HG02885 (cell line): ENCODE measurements around the gene TAMALIN.

Source experiments
- ATAC-seq: cut with Tn5 transposase; IDR thresholded peaks from one replicate; pipeline ENCODE4 v1.9.1; 2021; ENCODE audit warnings: mild to moderate bottlenecking; ENCODE audit not compliant: unreplicated experiment, poor library complexity

Gene TAMALIN

DNA sequence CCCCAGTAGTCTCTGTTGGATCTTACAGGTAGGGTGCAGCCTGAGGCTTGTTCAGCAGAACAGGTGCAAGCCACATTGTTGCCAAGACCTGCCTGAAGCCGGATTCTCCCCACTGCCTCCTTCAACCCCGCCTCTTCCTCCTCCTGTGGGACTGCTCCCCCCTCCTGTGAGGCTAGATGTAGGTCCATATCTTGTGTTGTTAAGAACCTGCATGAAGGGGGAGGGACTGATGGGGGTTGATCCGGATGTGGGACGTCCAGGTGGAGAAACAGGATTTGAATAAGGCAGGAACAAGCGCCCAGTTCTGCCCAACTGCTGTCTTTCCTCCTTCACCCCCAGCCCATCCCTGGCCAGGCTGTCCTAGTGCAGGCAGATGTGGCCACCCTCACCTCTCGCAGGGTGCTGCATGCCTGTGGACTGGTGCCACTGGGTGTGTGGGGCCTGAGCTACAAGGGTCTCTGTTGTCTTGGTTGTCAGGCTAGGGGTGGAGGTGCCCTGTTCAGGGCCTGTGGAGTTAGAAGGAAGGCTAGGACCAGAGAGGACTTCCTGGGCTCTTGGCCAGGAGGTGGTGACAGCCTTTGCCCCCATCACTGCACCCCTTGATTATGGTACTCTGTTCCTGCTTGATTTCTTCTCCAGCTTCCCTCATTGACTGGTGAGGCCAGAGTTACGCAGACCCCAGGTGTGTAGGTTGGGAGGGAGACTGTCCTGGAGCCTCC, 45.9 kb downstream of the TAMALIN start:
- ATAC-seq: no peak

DNA sequence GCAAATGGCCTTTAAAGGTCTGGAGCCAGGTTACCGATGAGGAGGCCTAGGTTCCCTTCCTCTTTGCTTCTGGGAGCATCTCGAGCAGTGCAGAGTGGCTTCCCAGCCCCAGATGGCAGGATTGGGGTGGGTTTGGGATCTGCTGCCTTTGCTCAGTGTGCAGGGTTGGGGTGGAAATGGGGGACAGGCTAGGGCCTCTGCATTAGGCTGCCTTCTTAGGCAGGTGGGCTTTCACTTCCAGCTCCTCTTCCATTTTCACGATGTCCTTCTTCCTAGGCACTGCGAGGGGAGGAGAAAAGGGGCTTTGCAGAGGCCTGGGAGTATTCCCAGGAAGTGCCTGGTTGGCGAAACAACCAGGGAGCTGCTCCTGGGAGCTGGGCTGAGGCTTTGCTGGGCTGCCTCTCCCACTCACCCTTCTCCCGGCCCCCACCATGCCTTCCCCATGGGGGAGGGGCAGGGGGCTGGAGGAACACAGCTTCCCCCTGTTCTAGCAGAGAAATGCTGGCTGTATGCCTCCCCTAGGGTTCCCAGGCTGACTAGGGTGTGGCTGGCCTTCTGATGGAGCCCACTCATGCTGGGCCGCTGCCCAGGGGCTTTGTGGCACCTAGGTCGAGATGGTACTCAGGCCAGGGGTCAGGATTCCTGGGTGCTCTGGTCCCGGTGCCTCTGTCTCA, 46.9 kb downstream of the TAMALIN start:
- ATAC-seq: no peak

DNA sequence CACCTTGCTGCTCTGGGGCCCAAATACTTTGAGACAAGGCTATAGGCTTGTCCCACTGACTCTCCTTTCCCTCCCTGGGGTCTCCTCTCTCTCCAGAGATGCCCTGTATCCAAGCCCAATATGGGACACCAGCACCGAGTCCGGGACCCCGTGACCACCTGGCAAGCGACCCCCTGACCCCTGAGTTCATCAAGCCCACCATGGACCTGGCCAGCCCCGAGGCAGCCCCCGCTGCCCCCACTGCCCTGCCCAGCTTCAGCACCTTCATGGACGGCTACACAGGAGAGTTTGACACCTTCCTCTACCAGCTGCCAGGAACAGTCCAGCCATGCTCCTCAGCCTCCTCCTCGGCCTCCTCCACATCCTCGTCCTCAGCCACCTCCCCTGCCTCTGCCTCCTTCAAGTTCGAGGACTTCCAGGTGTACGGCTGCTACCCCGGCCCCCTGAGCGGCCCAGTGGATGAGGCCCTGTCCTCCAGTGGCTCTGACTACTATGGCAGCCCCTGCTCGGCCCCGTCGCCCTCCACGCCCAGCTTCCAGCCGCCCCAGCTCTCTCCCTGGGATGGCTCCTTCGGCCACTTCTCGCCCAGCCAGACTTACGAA, 47.6 kb downstream of the TAMALIN start:
- ATAC-seq: no peak

DNA sequence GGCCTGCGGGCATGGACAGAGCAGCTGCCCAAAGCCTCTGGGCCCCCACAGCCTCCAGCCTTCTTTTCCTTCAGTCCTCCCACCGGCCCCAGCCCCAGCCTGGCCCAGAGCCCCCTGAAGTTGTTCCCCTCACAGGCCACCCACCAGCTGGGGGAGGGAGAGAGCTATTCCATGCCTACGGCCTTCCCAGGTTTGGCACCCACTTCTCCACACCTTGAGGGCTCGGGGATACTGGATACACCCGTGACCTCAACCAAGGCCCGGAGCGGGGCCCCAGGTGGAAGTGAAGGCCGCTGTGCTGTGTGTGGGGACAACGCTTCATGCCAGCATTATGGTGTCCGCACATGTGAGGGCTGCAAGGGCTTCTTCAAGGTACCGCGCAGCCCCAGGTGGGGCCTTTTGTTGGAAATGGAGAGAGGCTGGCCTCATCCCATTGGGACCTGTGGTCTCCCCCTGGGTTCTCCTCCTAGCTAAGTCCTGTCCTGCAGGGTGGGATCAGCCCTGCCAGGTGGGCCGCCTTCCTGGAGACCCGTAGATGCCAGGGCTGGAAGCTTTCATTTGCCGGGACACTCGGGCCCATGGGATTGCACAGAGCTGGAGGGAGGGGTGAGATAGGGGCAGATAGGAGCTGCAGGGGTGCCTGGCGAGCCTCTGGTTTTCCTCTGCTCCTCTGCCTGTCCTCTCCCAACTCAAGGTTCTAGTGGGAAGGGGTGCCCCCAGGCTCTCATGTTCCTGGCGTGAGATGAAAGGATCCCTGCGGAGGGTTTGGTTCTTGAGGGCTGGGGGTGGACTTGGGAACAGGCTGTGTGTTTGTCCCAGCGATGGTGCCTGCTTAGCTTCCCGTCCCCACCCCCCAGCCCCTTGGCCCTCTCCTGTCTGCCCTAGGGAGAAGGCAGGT, 48.3 kb downstream of the TAMALIN start:
- no peak for ATAC-seq

DNA sequence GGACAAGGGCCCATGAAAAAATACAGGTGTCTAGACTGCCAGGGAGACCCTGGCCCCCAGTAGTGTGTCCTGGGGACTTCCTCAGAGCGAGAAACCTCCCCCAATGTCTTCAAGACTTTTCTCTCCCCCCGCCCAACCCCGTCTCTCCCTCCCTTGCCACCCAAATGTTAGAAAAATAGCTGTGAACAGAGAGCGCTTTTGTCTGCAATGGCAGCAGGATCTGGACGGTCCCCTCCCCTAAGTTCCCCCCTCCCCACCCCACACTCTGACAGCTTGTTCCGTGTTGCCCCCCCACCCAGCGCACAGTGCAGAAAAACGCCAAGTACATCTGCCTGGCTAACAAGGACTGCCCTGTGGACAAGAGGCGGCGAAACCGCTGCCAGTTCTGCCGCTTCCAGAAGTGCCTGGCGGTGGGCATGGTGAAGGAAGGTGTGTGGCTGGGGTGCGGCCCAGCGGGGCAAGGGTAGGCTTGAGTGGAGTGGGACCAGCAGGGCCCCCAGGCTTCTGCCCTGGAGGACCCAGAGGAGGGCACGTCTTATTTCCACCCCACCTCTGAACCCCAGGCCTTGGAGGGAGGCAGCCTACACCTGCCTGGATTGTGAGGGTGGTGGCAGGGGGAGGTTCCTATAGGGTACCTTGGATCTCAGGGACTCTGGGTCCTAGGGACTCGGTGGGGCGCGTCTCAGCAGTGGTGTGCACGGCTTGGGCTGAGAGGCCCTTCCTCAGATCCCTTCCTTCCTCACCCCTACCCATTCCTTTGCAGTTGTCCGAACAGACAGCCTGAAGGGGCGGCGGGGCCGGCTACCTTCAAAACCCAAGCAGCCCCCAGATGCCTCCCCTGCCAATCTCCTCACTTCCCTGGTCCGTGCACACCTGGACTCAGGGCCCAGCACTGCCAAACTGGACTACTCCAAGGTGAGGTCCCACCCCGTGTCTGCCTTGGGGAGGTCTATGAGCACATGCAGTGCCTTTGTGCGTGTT, 49.3 kb downstream of the TAMALIN start:
- no peak for ATAC-seq

DNA sequence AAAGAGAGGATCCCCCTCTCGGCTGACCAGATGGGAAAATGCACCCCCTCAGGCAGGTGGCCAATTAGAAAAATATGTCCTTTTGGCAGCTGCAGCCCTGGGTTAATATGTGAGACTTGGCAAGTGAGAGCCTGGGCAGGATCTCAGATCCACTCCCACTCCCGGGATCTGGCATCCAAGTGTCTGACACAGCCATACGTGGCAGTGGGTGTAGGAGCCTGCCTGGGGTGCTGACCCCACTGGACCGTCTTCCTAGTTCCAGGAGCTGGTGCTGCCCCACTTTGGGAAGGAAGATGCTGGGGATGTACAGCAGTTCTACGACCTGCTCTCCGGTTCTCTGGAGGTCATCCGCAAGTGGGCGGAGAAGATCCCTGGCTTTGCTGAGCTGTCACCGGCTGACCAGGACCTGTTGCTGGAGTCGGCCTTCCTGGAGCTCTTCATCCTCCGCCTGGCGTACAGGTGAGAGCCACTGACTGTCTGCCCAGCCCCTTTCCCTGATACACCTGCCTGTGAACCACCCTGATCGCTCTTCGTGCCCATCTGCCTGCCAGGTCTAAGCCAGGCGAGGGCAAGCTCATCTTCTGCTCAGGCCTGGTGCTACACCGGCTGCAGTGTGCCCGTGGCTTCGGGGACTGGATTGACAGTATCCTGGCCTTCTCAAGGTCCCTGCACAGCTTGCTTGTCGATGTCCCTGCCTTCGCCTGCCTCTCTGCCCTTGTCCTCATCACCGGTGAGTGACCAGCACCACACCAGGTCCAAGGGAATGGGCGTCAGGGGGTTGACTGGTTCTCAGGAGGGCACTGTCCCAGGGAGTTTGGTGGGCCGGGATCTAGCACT, 50.3 kb downstream of the TAMALIN start:
- no peak for ATAC-seq

DNA sequence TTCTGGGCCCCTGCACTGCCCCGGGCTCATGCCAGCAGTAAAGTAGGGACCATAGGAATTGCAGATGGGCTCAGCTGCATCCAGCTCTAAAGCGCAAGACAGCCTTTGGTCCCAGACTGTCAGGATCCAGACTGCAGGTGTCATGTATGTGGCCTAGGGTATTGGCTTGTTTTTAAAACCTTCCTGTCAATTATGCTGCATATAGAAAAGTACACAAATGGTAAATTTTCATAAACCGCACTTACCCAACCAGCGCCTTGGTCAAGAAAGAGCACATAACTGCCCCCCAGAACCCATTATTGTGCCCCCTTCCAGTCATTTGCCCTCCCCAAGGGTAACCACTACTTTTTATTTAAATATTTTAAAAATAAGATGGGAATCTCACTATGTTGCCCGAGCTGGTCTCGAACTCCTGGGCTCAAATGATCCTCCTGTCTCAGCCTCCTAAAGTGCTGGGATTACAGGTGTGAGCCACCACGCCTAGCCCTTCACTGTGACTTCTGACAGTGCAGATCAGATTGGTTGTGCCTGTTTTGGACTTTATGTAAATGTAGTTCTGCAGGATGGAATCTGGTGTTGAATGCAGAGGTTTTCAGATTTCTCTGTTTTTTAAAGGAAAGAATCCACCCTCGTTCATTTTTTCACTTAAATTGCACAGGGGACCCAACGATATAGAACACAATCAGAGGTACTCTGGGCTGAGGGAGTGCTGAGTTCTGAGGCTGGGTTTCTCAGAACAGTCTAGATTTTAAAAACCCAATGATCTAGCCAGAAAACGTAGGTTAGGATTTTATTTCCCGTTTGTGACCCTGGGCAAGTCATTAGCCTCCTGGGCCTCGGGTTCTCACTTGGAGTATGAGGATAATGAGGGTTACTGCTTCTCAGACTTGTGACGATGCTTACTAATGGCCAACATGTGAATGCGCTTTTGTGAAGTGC, 51.2 kb downstream of the TAMALIN start:
- ATAC-seq: no peak

DNA sequence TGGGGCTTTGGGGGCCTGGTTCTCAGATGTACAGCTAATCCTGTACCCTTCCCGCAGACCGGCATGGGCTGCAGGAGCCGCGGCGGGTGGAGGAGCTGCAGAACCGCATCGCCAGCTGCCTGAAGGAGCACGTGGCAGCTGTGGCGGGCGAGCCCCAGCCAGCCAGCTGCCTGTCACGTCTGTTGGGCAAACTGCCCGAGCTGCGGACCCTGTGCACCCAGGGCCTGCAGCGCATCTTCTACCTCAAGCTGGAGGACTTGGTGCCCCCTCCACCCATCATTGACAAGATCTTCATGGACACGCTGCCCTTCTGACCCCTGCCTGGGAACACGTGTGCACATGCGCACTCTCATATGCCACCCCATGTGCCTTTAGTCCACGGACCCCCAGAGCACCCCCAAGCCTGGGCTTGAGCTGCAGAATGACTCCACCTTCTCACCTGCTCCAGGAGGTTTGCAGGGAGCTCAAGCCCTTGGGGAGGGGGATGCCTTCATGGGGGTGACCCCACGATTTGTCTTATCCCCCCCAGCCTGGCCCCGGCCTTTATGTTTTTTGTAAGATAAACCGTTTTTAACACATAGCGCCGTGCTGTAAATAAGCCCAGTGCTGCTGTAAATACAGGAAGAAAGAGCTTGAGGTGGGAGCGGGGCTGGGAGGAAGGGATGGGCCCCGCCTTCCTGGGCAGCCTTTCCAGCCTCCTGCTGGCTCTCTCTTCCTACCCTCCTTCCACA, 52.0 kb downstream of the TAMALIN start:
- ATAC-seq: no peak

DNA sequence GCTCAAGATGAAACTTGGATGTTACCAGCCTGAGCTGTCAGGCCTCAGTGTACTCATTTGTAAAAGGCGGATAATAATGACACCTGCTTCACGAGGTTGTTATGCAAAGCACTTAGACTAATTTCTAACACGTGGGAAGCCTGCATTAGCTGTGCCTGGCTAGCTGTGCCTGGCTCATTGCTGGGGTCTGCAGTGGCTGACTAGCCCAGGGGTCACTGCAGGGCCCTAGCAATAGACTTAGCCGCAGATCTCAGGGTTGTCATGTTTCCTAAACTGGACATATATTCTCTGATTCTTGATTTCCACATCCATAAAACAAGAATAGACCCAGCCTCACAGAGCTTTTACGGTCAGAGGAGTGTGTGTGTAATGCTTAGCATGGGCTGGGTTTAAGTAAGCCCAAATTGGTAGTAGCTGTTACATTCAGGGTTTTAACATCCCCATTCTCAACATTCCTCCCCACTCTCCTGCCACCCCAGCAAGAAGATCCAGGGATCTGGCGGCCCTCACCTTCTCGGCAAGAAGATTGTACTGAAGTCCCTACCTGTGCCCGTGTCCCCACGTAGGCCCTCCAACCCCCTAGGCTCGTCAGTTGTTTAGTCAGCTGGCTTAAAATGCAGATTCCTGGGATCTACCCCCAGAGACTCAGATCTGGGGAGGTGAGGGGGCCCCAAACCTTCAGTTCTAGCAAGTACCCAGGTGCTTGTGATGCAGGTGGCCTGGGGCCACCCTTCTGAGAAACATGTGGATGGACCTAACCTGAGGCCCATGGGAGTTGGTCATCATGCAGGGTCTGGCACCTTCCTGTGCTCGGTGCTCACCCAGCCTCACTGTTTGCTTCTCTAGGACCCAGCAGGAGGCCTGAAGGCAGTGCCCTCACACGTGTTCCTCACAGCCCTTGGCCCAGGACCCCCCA, 53.1 kb downstream of the TAMALIN start:
- ATAC-seq: no peak

DNA sequence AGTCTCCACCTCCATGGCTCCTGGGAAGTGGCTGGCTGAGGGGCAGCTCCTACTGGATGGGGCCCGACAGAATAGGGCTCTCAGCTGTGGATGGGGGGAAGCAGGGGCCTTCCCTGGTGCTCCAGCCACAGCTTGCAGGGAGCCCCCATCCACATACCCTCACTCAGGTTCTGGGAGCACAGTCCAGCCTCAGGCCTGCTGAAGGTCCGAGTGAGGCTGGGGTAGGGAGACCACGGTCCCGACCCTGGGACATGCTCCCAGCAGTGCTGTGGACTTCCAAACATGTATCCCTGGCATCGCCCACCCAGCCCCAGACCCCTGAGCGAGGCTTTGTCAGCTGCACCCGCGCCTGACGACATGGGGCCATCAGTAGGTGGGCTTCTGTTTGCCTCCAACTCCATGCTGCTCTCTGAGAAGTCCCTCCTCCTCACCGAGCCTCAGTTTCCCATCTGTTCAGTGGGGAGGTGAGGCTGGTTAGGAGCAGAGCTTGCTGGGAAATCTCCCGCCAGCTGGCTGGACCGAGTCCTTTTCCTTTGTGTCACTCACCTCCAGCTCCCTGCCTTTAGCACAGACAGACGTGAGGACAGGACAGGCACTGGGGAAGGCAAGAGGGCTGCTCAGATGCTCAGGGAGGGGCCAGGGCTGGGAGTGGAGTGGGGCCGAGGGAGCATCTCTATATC, 53.9 kb downstream of the TAMALIN start:
- ATAC-seq: no peak

DNA sequence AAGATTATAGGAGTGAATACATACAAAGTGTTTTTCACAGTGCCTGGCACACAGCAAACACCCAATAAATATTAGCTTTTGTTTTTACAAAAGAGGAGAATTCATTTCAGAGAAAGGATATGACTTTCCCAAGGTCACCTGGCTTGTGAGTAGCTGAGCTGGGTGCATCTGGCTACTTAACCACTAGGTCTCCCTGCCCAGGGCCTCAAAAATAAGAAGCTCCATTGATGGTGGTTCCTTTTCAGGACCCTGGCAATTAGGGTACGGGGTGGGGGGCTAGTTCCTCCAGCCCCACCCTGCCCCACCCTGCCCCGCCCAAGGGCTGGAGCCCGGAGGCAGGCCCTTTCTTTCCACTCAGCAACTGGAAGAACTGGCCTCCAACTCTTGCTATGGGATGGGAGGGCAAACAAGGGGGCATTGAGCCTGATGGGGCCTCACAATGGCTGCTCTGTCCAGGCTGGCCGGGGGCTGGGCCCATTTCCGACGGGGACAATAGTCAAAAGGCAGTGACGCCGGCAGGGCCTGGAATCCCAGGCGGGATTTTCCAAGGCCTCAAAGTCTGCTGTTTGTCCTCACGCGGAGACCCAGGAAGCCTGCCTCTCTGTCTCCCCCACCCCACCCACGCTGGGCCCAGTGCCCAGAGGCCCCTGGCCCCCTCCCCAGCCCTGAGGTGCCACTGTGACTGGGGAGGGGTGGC, 54.9 kb downstream of the TAMALIN start:
- ATAC-seq: no peak

DNA sequence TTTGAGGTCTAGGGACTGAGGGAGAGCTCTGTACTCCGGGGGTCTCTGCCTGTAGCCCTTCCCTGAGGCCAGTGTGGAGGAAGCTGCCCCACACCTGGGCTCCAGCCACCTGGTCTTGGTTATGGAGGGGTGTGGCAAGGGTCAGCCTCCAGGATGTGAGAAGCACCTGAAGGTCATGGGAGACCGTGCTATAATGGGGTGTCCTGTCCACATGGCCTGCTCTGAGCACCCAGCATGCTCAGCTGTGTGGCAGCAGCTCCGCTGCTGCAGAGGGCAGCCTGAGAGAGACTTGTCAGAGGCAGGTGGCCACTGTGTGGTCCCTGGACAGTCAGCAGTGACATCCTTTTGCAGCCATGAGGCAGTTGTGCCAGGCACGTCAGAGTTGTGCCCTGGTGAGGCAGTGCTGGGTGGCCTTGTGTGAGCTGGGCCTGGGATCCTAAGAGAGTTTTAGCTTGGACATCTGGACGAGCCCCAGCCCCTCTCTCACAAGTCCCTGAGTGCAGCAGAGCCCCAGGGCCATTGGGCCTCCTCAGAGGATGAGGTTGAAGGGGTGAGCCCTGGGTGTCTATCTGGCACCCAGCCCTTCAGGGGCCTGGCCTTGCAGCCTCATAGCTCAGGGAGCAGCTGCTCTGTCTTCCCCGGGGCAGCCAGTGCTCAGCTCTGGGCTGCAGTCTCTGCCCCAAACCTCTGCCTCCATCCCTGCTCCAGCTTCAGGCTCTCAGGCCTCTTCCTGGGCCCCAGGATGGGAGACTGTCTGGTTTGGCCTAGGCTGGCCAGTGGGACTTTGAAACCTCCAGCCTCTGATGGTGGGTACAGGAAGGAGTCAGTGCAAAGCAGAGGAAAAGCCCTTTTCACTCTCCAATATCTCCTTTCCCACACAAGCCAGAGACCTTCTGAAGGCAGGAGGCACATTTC, 55.7 kb downstream of the TAMALIN start:
- no peak for ATAC-seq

DNA sequence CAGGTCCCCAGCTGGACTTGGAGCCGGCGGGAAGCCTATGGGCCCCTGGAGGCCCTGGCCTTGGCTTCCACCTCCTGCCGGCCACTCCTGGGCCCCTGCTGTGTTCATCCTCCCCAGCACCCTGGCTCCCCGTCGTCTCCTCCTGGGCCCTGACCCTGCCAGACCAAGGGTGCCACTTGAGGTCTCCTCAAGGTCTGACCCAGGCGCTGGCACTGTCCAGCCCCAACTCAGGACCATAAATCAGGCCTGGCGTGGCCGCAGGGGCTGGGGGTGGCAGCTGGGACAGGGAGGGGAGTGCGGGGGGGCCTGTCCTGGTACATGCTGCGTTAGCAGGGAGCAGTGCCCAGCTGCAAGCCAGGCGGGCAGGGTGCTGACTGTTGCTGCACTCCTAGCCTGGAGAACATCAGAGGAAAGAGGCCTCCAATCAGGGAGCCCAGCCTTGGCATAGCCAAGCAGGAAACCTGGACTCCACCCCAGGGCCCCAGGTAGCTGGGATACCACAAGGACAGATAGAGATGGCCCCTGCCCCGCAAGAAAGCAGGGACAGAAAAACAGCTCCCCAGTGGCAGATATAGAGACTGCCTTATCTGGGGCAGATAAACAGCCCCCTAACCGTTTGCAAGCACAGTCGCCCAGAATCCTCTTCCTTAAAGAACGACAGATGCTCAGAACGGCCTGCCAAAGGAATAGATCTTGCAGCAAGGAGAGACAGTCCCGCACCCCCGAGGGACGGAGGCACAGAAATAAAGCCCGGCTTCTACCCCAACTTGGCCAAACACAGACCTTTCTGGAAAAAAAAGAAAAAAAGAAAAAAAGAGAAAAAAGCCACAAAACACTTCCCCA, 56.6 kb downstream of the TAMALIN start:
- ATAC-seq: no peak
